ENCODE measurements around the gene POLE3.
A peak's percentile ranks its signal among the peaks of the same experiment; 100 is the strongest.

Gene POLE3

GRCh38 chr9:113410207-113410864 is at the start of gene POLE3, which contains the start of gene C9orf43:
Gene POLE3, minus strand, starts transcription at chr9:113410675. Its CDS starts 382 bp downstream, at chr9:113410293.
Gene C9orf43, plus strand, starts transcription at chr9:113410747. Its CDS starts 2,747 bp downstream, at chr9:113413494.
- TF ChIP-seq EP300 (IDR thresholded peaks at IDR 0.05; ENCODE audit: borderline replicate concordance) = peak; percentile 37; the same call in 1 of the 2 replicates
- no peak for TF ChIP-seq REST (IDR thresholded peaks at IDR 0.05; ENCODE audit: low read depth)
- no peak for TF ChIP-seq RAD21 (IDR thresholded peaks at IDR 0.05; ENCODE audit: low read depth)
- peak; percentile 97 for TF ChIP-seq MAX (IDR thresholded peaks at IDR 0.05)
- TF ChIP-seq EGR1 (IDR thresholded peaks at IDR 0.05) = peak; percentile 94
- peak; percentile 37 for TF ChIP-seq TEAD4 (IDR thresholded peaks at IDR 0.05)
- TF ChIP-seq ZBTB7A (IDR thresholded peaks at IDR 0.05; ENCODE audit: low read depth) = 0 out of 2 replicates have a peak, but pooled peaks have one; percentile 27
- TF ChIP-seq CEBPB (IDR thresholded peaks at IDR 0.05) = 0 out of 2 replicates have a peak, but pooled peaks have one; percentile 10
- no peak; the same call in 1 of the 2 replicates for TF ChIP-seq FOXM1 (IDR thresholded peaks at IDR 0.05; ENCODE audit: borderline replicate concordance, low read depth)
- no peak; the same call in 1 of the 2 replicates for TF ChIP-seq CREB1 (IDR thresholded peaks at IDR 0.05; ENCODE audit: low read depth)
- no peak; the same call in none of the 2 replicates for TF ChIP-seq TCF12 (IDR thresholded peaks at IDR 0.05; ENCODE audit: low read depth)
- TF ChIP-seq TAF1 (IDR thresholded peaks at IDR 0.05; ENCODE audit: low read depth) = peak; percentile 67
- TF ChIP-seq NFIC (IDR thresholded peaks at IDR 0.05) = 0 out of 2 replicates have a peak, but pooled peaks have one; percentile 16
- peak; percentile 97 for TF ChIP-seq USF1 (IDR thresholded peaks at IDR 0.05)
- TF ChIP-seq YY1 (IDR thresholded peaks at IDR 0.05; ENCODE audit: low read depth) = peak; percentile 81

- TF ChIP-seq MAX (IDR thresholded peaks at IDR 0.05) = no peak
- TF ChIP-seq TEAD4 (IDR thresholded peaks at IDR 0.05) = peak; percentile 69
Measured at GRCh38 chr9:113456235-113456634, 45.8 kb upstream of the POLE3 start.

- peak; percentile 46; the same call in 1 of the 2 replicates for TF ChIP-seq TAF1 (IDR thresholded peaks at IDR 0.05; ENCODE audit: low read depth)
- no peak for TF ChIP-seq TCF12 (IDR thresholded peaks at IDR 0.05; ENCODE audit: low read depth)
Measured at GRCh38 chr9:113454914-113455761, 44.7 kb upstream of the POLE3 start.

- no peak for TF ChIP-seq CEBPB (IDR thresholded peaks at IDR 0.05)
- TF ChIP-seq TAF1 (IDR thresholded peaks at IDR 0.05; ENCODE audit: low read depth) = no peak
Measured at GRCh38 chr9:113452113-113452605, 41.7 kb upstream of the POLE3 start.

GRCh38 chr9:113449376-113449775 is 38.9 kb upstream of the POLE3 start:
- TF ChIP-seq ZBTB7A (IDR thresholded peaks at IDR 0.05; ENCODE audit: low read depth) (no peak), CEBPB (IDR thresholded peaks at IDR 0.05) (no peak), TEAD4 (IDR thresholded peaks at IDR 0.05) (no peak), RAD21 (IDR thresholded peaks at IDR 0.05; ENCODE audit: low read depth) (no peak), TCF12 (IDR thresholded peaks at IDR 0.05; ENCODE audit: low read depth) (no peak), YY1 (IDR thresholded peaks at IDR 0.05; ENCODE audit: low read depth) (no peak), CREB1 (IDR thresholded peaks at IDR 0.05; ENCODE audit: low read depth) (no peak), TAF1 (IDR thresholded peaks at IDR 0.05; ENCODE audit: low read depth) (no peak), FOXM1 (IDR thresholded peaks at IDR 0.05; ENCODE audit: borderline replicate concordance, low read depth) (no peak), USF1 (IDR thresholded peaks at IDR 0.05) (no peak), MAX (IDR thresholded peaks at IDR 0.05) (no peak), REST (IDR thresholded peaks at IDR 0.05; ENCODE audit: low read depth) (no peak), EP300 (IDR thresholded peaks at IDR 0.05; ENCODE audit: borderline replicate concordance) (no peak), EGR1 (IDR thresholded peaks at IDR 0.05) (no peak), NFIC (IDR thresholded peaks at IDR 0.05) (no peak)
